ENCODE data around the gene GRK7.

DNA sequence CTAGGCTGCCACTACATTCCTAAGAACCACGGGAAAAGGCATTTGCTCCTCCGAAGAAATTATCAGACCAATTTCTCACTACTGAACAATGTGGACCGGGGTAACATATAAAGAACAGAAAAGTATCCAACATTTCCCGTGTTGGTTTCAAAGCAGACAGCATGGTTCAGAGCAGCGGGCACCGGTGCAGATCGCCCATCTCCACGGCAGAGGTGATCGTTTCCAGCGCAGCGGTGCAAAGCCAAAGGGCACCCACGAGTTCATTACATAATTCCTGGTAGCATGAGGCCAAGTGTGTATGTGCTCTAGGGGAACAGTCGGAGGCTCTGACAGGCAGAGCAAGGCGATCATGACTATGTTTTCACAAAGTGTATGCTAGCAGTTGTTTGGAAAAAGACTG is 13.2 kb downstream of the GRK7 start:
- TF ChIP-seq, protein P1, sequence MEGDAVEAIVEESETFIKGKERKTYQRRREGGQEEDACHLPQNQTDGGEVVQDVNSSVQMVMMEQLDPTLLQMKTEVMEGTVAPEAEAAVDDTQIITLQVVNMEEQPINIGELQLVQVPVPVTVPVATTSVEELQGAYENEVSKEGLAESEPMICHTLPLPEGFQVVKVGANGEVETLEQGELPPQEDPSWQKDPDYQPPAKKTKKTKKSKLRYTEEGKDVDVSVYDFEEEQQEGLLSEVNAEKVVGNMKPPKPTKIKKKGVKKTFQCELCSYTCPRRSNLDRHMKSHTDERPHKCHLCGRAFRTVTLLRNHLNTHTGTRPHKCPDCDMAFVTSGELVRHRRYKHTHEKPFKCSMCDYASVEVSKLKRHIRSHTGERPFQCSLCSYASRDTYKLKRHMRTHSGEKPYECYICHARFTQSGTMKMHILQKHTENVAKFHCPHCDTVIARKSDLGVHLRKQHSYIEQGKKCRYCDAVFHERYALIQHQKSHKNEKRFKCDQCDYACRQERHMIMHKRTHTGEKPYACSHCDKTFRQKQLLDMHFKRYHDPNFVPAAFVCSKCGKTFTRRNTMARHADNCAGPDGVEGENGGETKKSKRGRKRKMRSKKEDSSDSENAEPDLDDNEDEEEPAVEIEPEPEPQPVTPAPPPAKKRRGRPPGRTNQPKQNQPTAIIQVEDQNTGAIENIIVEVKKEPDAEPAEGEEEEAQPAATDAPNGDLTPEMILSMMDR (IDR thresholded peaks at IDR 0.05): no peak
- no peak for TF ChIP-seq POLR2A (IDR thresholded peaks at IDR 0.05)

Measured in Peyer's patch (tissue), 4 donors.